Kidney (tissue), 14 donors: Measurements from ENCODE around the gene NCLN. TPM values are rescaled to one million over a fixed set of nuclear protein-coding genes. Genes with fewer than 3 reads are reported as not detected.
A peak's percentile ranks its signal among the peaks of the same experiment; 100 is the strongest.
"Not testable (repeated sequence)": the region's sequence is repeated elsewhere in the genome, so short reads cannot be mapped to it uniquely, and the experiment has no call there.

Experiments used
- DNase-seq, 5 donors: peaks; one replicate each; pipeline ENCODE4 v3.0.0-alpha.2; 2013 to 2020
- FAIRE-seq: peaks from 2 replicates; lab custom pipeline; 2012; peaks lifted over from hg19 to GRCh38; lab: Jason Lieb, UNC
- H3K27ac ChIP-seq, 2 donors: one replicate each; pipeline ENCODE4 v1.7.0; 2013; ENCODE audit warnings: low read depth in 2 of 2, low read length in 2 of 2, inconsistent platforms in 1 of 2
- H3K27me3 ChIP-seq: one replicate; pipeline ENCODE4 v1.7.1; 2013; ENCODE audit warnings: low read length, inconsistent platforms; ENCODE audit not compliant: control insufficient read depth, insufficient read depth
- H3K36me3 ChIP-seq, 3 donors: one replicate each; pipeline versions ENCODE4 v1.7.0 to v1.7.1; 2013; ENCODE audit warnings: low read length in 3 of 3, control low read depth in 1 of 3, inconsistent platforms in 1 of 3; ENCODE audit not compliant: insufficient read depth in 3 of 3, control insufficient read depth in 2 of 3
- H3K4me1 ChIP-seq, 3 donors: one replicate each; pipeline versions ENCODE4 v1.7.0 to v1.7.1; 2013; ENCODE audit warnings: low read length in 3 of 3, inconsistent platforms in 1 of 3, low read depth in 1 of 3; ENCODE audit not compliant: control insufficient read depth in 2 of 3, insufficient read depth in 2 of 3
- H3K4me3 ChIP-seq, 3 donors: one replicate each; pipeline versions ENCODE4 v1.7.0 to v1.8.1; 2013; ENCODE audit warnings: low read length in 3 of 3, control low read depth in 1 of 3, inconsistent platforms in 1 of 3
- H3K9ac ChIP-seq, 3 donors: one replicate each; pipeline versions ENCODE4 v1.7.0 to v1.7.1; 2013; ENCODE audit warnings: low read length in 3 of 3, control low read depth in 1 of 3, inconsistent platforms in 1 of 3
- H3K9me3 ChIP-seq, 3 donors: one replicate each; pipeline versions ENCODE4 v1.7.0 to v1.7.1; 2013; ENCODE audit warnings: low read length in 3 of 3, control low read depth in 1 of 3, inconsistent platforms in 1 of 3; ENCODE audit not compliant: control insufficient read depth in 2 of 3, insufficient read depth in 1 of 3
- intact Hi-C: fragments of 100-400 bp; cut with DNase I; formaldehyde crosslinking; loops from one replicate; pipeline ENCODE4 v1.11.1; 2022
- polyA plus RNA-seq: library from polyadenylated mRNA; stranded (reverse); fragments of 350-450 nt; fragmentation: Illumina TruSeq; extraction: RNeasy Lipid Tissue Mini Kit (QIAGEN cat#74804); gene quantifications from one replicate; pipeline ENCODE4 v1.2.3, GENCODE V29; 2014; ENCODE audit warnings: low read depth, low replicate concordance; ENCODE audit not compliant: insufficient read depth
- total RNA-seq: library from RNA; stranded (reverse); fragmentation: NEBNext Ultra II Directional; extraction: Animal tissue kit (Norgen Biotek cat#: 25700); gene quantifications from one replicate; pipeline ENCODE4 v1.2.1, GENCODE V29; 2021
- TF ChIP-seq, protein P1 (sequence below): IDR thresholded peaks from 3 replicates; pipeline ENCODE4 v1.5.1; 2012; ENCODE audit warnings: mild to moderate bottlenecking, moderate library complexity, borderline replicate concordance; ENCODE audit not compliant: insufficient read depth; ENCODE audit errors: extremely low read depth
- donor health status: control.
- donor health status: control.
- donor health status: control.
- donor health status: control.
- donor health status: control.
- donor health status: DM: yes; HTN: yes; CAD: no.
- donor health status: Normal renal cell carcinoma (clear cell type).

The NCLN gene
- total and polyA plus RNA-seq, 2 donors from 2014 or later: 43.3 to 63.2 TPM

DNA sequence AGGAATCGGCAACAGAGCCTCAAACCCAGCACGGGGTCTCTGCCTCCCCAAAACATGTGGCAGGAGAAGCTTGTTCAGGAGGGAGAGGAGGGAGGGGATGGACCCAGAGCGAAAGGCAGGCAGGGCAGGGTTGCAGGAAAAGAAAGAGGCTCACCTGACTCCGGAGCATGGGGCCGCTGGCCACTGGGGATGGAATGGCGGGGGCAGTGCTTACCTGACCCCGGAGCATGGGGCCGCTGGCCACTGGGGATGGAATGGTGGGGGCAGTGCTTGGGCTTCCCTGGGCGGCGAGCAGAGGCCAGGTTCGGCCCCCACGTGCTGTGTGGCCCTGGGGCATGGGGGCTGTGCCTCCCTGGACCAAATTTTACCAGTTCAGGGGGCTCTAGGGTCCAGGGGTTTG, 25.5 kb downstream of the NCLN start:
- Histone ChIP-seq H3K4me1 (no peaks in the 10 kb centered on the region), H3K9ac (no peak overlapping the region), H3K4me3 (no peak overlapping the region), H3K36me3 (peaks cover 0 to 4% (median 2%) of the 10 kb centered on the region in 3 donors), H3K27ac (no peak overlapping the region), H3K27me3 (no peaks in the 10 kb centered on the region), H3K9me3 (no peaks in the 10 kb centered on the region)
- peak in 1 of 5 donors; percentile 34 for DNase-seq
- TF ChIP-seq, protein P1, sequence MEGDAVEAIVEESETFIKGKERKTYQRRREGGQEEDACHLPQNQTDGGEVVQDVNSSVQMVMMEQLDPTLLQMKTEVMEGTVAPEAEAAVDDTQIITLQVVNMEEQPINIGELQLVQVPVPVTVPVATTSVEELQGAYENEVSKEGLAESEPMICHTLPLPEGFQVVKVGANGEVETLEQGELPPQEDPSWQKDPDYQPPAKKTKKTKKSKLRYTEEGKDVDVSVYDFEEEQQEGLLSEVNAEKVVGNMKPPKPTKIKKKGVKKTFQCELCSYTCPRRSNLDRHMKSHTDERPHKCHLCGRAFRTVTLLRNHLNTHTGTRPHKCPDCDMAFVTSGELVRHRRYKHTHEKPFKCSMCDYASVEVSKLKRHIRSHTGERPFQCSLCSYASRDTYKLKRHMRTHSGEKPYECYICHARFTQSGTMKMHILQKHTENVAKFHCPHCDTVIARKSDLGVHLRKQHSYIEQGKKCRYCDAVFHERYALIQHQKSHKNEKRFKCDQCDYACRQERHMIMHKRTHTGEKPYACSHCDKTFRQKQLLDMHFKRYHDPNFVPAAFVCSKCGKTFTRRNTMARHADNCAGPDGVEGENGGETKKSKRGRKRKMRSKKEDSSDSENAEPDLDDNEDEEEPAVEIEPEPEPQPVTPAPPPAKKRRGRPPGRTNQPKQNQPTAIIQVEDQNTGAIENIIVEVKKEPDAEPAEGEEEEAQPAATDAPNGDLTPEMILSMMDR: no peak
- FAIRE-seq: no peak
- intact Hi-C loops: no loop called here

DNA sequence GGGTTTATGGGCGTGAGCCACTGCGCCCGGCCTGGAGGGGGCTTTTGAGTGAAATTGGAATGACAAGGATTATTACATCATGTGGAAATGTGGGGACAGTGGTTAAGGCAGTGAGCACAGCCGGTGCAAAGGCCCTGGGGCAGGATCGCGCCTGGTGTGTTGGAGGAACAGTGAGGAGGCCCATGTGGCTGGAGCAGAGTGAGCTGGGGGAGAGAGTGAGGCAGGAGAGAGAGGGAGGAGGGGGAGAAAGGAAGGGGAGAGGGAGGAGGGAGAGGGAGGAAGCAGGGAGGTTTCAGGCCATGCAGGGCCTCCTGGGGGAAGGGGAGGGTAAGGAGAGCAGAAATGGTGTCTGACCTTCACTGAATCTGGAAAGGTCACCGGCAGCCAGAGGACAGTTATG, 27.4 kb downstream of the NCLN start:
- Histone ChIP-seq H3K4me1 (no peaks in the 10 kb centered on the region), H3K9me3 (no peaks in the 10 kb centered on the region), H3K27me3 (no peaks in the 10 kb centered on the region), H3K27ac (no peak overlapping the region), H3K4me3 (no peak overlapping the region), H3K36me3 (no peaks in the 10 kb centered on the region), H3K9ac (no peak overlapping the region)
- TF ChIP-seq, protein P1: no peak
- DNase-seq: peak in 1 of 5 donors; percentile 34
- intact Hi-C loops: no loop called here
- no peak for FAIRE-seq

DNA sequence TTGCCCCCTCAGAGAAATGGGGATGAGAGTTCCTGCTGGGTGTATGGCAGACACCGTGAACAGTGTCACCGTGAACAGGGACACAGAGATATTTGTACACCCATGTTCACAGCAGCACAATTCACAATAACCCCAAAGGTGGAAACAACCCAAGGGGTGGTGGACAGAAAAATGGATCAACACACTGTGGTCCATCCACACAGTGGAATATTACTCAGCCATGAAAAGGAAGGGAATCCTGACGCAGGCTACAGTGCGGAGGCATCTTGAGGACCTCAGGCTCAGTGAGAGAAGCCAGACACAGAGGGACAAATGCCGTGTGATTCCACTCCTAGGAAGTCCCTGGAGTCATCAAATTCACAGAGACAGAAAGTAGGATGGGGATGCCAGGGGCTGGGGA, 31.1 kb downstream of the NCLN start:
- Histone ChIP-seq H3K27ac (no peak overlapping the region), H3K4me1 (no peaks in the 10 kb centered on the region), H3K9me3 (no peaks in the 10 kb centered on the region), H3K4me3 (no peak overlapping the region), H3K36me3 (no peaks in the 10 kb centered on the region), H3K27me3 (no peaks in the 10 kb centered on the region), H3K9ac (no peak overlapping the region)
- TF ChIP-seq, protein P1: no peak
- FAIRE-seq (no peak), DNase-seq (no peak)
- intact Hi-C loops: no loop called here

DNA sequence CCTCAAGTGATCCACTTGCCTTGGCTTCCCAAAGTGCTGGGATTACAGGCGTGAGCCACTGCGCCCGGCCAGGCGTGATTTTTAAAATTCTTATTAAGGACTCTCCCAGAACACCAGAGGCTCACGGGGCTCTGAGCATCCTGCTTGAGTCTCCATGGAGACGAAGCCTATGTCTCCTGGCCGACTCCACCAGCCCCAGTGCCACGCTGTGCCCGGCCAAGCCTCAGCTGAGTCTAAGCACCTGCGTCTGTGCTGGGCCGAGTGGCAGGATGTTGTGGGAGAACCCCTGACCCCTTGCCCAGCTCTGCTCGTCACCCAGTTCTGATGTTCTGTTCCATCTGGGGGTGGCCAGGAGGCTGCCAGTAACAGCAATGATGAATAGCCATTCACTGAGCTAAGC, 34.8 kb downstream of the NCLN start:
- no peak for DNase-seq
- H3K9me3 ChIP-seq: no peaks in the 10 kb centered on the region
- H3K36me3 ChIP-seq: no peaks in the 10 kb centered on the region
- intact Hi-C loops: no loop called here
- TF ChIP-seq, protein P1: no peak
- H3K4me1 ChIP-seq: no peaks in the 10 kb centered on the region
- no peaks in the 10 kb centered on the region for H3K27me3 ChIP-seq
- H3K9ac ChIP-seq: no peak overlapping the region
- FAIRE-seq: no peak
- H3K4me3 ChIP-seq: no peak overlapping the region
- no peak overlapping the region for H3K27ac ChIP-seq

DNA sequence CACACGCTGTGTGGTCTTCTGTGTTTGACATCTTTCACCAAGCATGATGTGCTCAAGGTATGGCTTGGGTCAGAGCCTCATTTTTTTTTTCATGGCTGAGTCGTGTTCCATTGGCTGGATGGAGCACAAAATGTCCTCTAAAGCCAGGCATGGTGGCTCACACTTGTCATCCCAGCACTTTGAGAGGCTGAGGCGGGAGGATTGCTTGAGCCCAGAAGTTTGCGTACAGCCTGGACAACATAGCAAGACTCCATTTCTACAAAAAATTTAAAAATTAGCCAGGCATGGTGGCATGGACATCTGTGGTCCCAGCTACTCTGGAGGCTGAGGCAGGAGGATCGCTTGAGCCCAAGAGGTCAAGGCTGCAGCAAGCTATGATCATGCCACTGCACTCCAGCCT, 35.8 kb downstream of the NCLN start:
- FAIRE-seq, H3K27me3 ChIP-seq, H3K36me3 ChIP-seq, H3K4me3 ChIP-seq, intact Hi-C loops, H3K9me3 ChIP-seq, H3K27ac ChIP-seq, H3K4me1 ChIP-seq, DNase-seq, H3K9ac ChIP-seq: not testable (repeated sequence)
